ENCODE data around the gene ANGPTL2. TPM values are rescaled to one million over a fixed set of nuclear protein-coding genes. Genes with fewer than 3 reads are reported as not detected.

Gene ANGPTL2
- total and polyA plus RNA-seq, 9 of the 15 experiments (the other 6 are each of a cell fraction or from before 2014, with no cell fraction given): not detected

DNA sequence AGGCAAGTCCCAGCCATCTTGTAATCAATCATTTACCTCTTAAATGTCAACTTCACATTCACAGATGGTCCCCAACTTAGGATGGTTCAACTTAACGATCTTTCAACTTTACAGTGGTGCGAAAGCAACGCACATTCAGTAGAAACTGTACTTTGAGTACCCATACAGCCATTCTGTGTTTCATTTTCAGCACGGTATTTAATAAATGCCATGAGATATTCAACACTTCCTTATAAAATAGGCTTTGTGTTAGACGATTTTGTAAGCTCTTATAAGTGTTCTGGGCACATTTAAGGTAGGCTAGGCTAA lies 47.1 kb upstream of the ANGPTL2 start:
- Histone ChIP-seq H3K9ac (ENCODE audit: insufficient read depth in 1 of 2, low read depth in 2 of 2, low read length in 2 of 2) (no peak overlapping the region), H3K4me1 (replicated peaks in 1 of 2; ENCODE audit: control insufficient read depth in 2 of 2, insufficient read depth in 2 of 2, low read length in 2 of 2) (peaks cover 13 to 26% of the 10 kb centered on the region in 2 experiments; a peak in 3 of 5 replicates), H4K20me1 (replicated peaks; ENCODE audit: control insufficient read depth, insufficient read depth, low read length) (0 out of 2 replicates have a peak, but pooled peaks cover 3% of the 10 kb centered on the region), H3K9me3 (replicated peaks; ENCODE audit: control insufficient read depth, insufficient read depth, low read depth, low read length) (no peaks in the 10 kb centered on the region), H2AFZ (ENCODE audit: low read depth, low read length) (no peak overlapping the region), H3K36me3 (ENCODE audit: control insufficient read depth, insufficient read depth, low read length) (no peaks in the 10 kb centered on the region), H3K9me1 (ENCODE audit: control insufficient read depth, insufficient read depth, low read length) (no peaks in the 10 kb centered on the region), H3K79me2 (ENCODE audit: control insufficient read depth, insufficient read depth, low read length) (no peaks in the 10 kb centered on the region), H3K27ac (ENCODE audit: extremely low read depth, low read depth, low read length) (no peak overlapping the region), H3K4me2 (ENCODE audit: insufficient read depth, low read length) (no peak overlapping the region), H3K27me3 (ENCODE audit: control insufficient read depth in 2 of 2, insufficient read depth in 2 of 2, low read length in 2 of 2) (peaks cover 0 to 4% of the 10 kb centered on the region in 2 experiments; a peak in 1 of 5 replicates), H3K4me3 (no peak overlapping the region)
- in situ Hi-C loops (cut with MboI) (no loop called here), intact Hi-C loops (cut with micrococcal nuclease) (no loop called here)
- DNase-seq (ENCODE audit: extremely low read depth in 1 of 4, low spot score in 3 of 4) (no peak), ATAC-seq (no peak), FAIRE-seq (no peak)
- BruUV-seq (replicated peaks): no TSS peak
- WGBS (ENCODE audit: insufficient coverage, low coverage, missing lambda C conversion rate): 37% methylated on average over 5 of the region's 5 CpGs
- CTCF ChIA-PET (ENCODE audit: low intra/inter-chr PET ratio): no interaction called here
- POLR2A ChIA-PET: interaction anchor here (1.5 kb wide), 1 partner anchor 16 kb away, joined by 3 read pairs; no protein-coding TSS in a partner anchor
- no peak for TF ChIP-seq ZNF12 (CRISPR knock-in tag; IDR thresholded peaks at IDR 0.05)

DNA sequence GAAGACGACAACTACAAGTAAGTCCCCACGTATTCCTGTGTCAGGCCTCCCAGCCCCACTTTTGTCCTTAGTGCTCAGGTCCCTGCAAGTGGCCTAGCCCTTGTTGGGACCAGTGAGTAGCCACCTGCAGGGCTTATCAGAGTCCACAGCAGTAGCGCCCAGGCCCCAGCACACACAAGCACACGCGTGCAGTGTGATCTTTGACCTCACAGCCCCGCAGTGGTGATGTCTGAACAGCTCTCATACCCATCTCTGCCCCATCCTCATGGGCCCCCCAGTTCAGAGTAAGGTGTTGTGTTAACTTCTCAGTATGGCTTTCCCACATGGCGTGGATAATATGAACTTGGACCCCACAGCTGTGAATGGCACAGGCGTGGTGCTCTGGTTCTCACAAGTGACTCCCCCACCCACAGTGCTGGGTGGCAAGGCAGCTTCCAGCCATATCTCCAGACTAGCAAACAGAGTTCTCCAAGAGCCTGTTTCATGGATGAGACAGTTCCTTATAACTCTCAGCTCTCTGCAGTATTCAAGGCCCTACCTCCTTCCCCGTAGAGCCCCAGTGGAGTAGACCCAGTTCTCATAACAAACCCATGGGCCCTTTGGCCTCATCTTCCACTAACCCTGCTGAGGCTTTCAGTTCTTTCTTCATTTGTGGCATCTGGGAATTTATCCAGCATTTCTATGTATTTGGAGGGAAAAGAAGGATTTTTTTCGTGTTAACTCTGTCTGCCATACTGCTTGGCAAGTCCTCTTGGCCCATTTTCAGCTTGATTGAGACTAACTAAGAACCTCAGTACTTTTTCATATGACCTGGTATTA lies 46.5 kb upstream of the ANGPTL2 start:
- Histone ChIP-seq H3K27ac (ENCODE audit: extremely low read depth, low read depth, low read length) (no peak overlapping the region), H3K36me3 (ENCODE audit: control insufficient read depth, insufficient read depth, low read length) (no peaks in the 10 kb centered on the region), H3K27me3 (ENCODE audit: control insufficient read depth in 2 of 2, insufficient read depth in 2 of 2, low read length in 2 of 2) (peaks cover 0 to 4% of the 10 kb centered on the region in 2 experiments; a peak in 1 of 5 replicates), H3K9me1 (ENCODE audit: control insufficient read depth, insufficient read depth, low read length) (no peaks in the 10 kb centered on the region), H3K9ac (ENCODE audit: insufficient read depth in 1 of 2, low read depth in 2 of 2, low read length in 2 of 2) (peak overlapping the region in 1 of 2 experiments; percentile 32; a peak in 1 of 4 replicates), H3K4me3 (no peak overlapping the region), H3K79me2 (ENCODE audit: control insufficient read depth, insufficient read depth, low read length) (no peaks in the 10 kb centered on the region), H3K4me1 (replicated peaks in 1 of 2; ENCODE audit: control insufficient read depth in 2 of 2, insufficient read depth in 2 of 2, low read length in 2 of 2) (peaks cover 13 to 26% of the 10 kb centered on the region in 2 experiments; a peak in 3 of 5 replicates), H4K20me1 (replicated peaks; ENCODE audit: control insufficient read depth, insufficient read depth, low read length) (0 out of 2 replicates have a peak, but pooled peaks cover 3% of the 10 kb centered on the region), H3K4me2 (ENCODE audit: insufficient read depth, low read length) (peak overlapping the region; percentile 49; the same call in 1 of the 2 replicates), H3K9me3 (replicated peaks; ENCODE audit: control insufficient read depth, insufficient read depth, low read depth, low read length) (no peaks in the 10 kb centered on the region), H2AFZ (ENCODE audit: low read depth, low read length) (no peak overlapping the region)
- 23% methylated on average over 10 of the region's 10 CpGs for WGBS (ENCODE audit: insufficient coverage, low coverage, missing lambda C conversion rate)
- intact Hi-C loops (cut with micrococcal nuclease): no loop called here
- BruUV-seq (replicated peaks): no TSS peak
- ATAC-seq (peak; percentile 83), DNase-seq (ENCODE audit: extremely low read depth in 1 of 4, low spot score in 3 of 4) (peak; percentile 65 to 79 (median 70)), FAIRE-seq (peak; percentile 87)
- CTCF ChIA-PET (ENCODE audit: low intra/inter-chr PET ratio): no interaction called here
- POLR2A ChIA-PET: interaction anchor here (0.7 to 1.5 kb wide), 3 partner anchors 10 to 16 kb away, joined by 3 read pairs; no protein-coding TSS in a partner anchor
- in situ Hi-C loops (cut with MboI): no loop called here
- TF ChIP-seq, protein P1, sequence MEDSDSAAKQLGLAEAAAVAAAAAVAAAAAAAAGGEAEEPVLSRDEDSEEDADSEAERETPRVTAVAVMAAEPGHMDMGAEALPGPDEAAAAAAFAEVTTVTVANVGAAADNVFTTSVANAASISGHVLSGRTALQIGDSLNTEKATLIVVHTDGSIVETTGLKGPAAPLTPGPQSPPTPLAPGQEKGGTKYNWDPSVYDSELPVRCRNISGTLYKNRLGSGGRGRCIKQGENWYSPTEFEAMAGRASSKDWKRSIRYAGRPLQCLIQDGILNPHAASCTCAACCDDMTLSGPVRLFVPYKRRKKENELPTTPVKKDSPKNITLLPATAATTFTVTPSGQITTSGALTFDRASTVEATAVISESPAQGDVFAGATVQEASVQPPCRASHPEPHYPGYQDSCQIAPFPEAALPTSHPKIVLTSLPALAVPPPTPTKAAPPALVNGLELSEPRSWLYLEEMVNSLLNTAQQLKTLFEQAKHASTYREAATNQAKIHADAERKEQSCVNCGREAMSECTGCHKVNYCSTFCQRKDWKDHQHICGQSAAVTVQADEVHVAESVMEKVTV (CRISPR knock-in tag; IDR thresholded peaks at IDR 0.05): no peak
- no peak for TF ChIP-seq BRD4 (IDR thresholded peaks at IDR 0.05)
- TF ChIP-seq TEAD4 (IDR thresholded peaks at IDR 0.05; ENCODE audit: low read length): peak; percentile 80
- no peak for TF ChIP-seq TEAD4 (CRISPR knock-in tag; IDR thresholded peaks at IDR 0.05; ENCODE audit: borderline replicate concordance)
- TF ChIP-seq, protein P2, sequence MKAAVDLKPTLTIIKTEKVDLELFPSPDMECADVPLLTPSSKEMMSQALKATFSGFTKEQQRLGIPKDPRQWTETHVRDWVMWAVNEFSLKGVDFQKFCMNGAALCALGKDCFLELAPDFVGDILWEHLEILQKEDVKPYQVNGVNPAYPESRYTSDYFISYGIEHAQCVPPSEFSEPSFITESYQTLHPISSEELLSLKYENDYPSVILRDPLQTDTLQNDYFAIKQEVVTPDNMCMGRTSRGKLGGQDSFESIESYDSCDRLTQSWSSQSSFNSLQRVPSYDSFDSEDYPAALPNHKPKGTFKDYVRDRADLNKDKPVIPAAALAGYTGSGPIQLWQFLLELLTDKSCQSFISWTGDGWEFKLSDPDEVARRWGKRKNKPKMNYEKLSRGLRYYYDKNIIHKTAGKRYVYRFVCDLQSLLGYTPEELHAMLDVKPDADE (conservative IDR thresholded peaks at IDR 0.05; ENCODE audit: control insufficient read depth, low read depth, low read length): peak; percentile 60; the same call in 1 of the 2 replicates
- TF ChIP-seq, protein P3, sequence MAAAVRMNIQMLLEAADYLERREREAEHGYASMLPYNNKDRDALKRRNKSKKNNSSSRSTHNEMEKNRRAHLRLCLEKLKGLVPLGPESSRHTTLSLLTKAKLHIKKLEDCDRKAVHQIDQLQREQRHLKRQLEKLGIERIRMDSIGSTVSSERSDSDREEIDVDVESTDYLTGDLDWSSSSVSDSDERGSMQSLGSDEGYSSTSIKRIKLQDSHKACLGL (CRISPR knock-in tag; IDR thresholded peaks at IDR 0.05; ENCODE audit: borderline replicate concordance, poor library complexity, severe bottlenecking): no peak
- peak; percentile 75 for TF ChIP-seq POLR2AphosphoS5 (IDR thresholded peaks at IDR 0.05; ENCODE audit: control insufficient read depth, insufficient read depth, low read depth, low read length)
- TF ChIP-seq SMAD4 (CRISPR knock-in tag; conservative IDR thresholded peaks at IDR 0.05): peak; percentile 58; the same call in 1 of the 2 replicates
- no peak for TF ChIP-seq ZNF699 (CRISPR knock-in tag; IDR thresholded peaks at IDR 0.05; ENCODE audit: insufficient replicate concordance)

All from K562 (cell line).